Calu3 (cell line): ENCODE data around the gene SLC26A8. TPM values are rescaled to one million over a fixed set of nuclear protein-coding genes. Genes with fewer than 3 reads are reported as not detected.

ENCODE experiments used
- BruUV-seq: library from RNA; stranded (reverse); fragments of 400-500 nt; replicated peaks from 2 replicates; lab custom pipeline; 2021; lab: Mats Ljungman, UMichigan
- CTCF ChIA-PET: fragments of 300-600 bp; sonication (Branson Sonifier 250); formaldehyde crosslinking; loops from one replicate; lab custom pipeline; 2022; ENCODE audit warnings: antibody characterized with exemption; lab: Charles Lee
- DNase-seq: peaks from one replicate; pipeline ENCODE4 v3.0.0; 2022
- H3K27ac Mint-ChIP-seq: one replicate; pipeline ENCODE4 v1.8.0; 2022; ENCODE audit warnings: mixed read lengths; ENCODE audit not compliant: unreplicated experiment
- H3K27me3 Mint-ChIP-seq: one replicate; pipeline ENCODE4 v1.8.0; 2022; ENCODE audit warnings: mixed read lengths; ENCODE audit not compliant: unreplicated experiment
- H3K36me3 Mint-ChIP-seq: one replicate; pipeline ENCODE4 v1.8.0; 2022; ENCODE audit warnings: mild to moderate bottlenecking, moderate library complexity, mixed read lengths; ENCODE audit not compliant: insufficient read depth, unreplicated experiment
- H3K4me1 Mint-ChIP-seq: one replicate; pipeline ENCODE4 v1.8.0; 2022; ENCODE audit warnings: mild to moderate bottlenecking, low read depth, mixed read lengths; ENCODE audit not compliant: unreplicated experiment
- H3K4me3 Mint-ChIP-seq: one replicate; pipeline ENCODE4 v1.8.0; 2022; ENCODE audit warnings: mild to moderate bottlenecking, low read depth, moderate library complexity, mixed read lengths; ENCODE audit not compliant: unreplicated experiment
- H3K9me3 Mint-ChIP-seq: one replicate; pipeline ENCODE4 v1.8.0; 2022; ENCODE audit warnings: low read depth, mixed read lengths; ENCODE audit not compliant: unreplicated experiment
- intact Hi-C: fragments of 100-400 bp; cut with micrococcal nuclease; formaldehyde crosslinking; loops from one replicate; pipeline ENCODE4 v1.10.0; 2022; ENCODE audit not compliant: unreplicated experiment
- total RNA-seq: library from RNA; stranded (reverse); gene quantifications from 2 replicates; pipeline ENCODE4 v1.2.3, GENCODE V29; 2022
- TF ChIP-seq, protein P1 (sequence below): fragments of 200-600 bp; IDR thresholded peaks from one replicate; pipeline ENCODE4 v1.8.0; 2022; ENCODE audit warnings: antibody characterized with exemption; ENCODE audit not compliant: unreplicated experiment

The SLC26A8 gene
- total RNA-seq, 1 experiment from 2014 or later, result not detected

DNA sequence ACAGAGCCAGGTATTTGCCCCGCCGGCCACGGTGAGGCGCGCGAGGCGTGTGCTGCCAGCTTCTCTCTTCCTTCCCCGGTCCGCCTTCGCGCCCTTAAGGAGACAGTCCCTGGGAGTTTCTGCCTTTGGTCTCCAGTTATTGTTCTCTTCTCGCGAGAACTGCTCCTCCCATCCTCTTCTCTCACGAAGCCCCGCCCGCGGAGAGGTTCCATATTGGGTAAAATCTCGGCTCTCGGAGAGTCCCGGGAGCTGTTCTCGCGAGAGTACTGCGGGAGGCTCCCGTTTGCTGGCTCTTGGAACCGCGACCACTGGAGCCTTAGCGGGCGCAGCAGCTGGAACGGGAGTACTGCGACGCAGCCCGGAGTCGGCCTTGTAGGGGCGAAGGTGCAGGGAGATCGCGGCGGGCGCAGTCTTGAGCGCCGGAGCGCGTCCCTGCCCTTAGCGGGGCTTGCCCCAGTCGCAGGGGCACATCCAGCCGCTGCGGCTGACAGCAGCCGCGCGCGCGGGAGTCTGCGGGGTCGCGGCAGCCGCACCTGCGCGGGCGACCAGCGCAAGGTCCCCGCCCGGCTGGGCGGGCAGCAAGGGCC is 3.2 kb upstream of the SLC26A8 start, which contains the start of gene MAPK14:
Gene MAPK14 (plus strand): TSS at position 308 of the 587 bp plus-strand sequence. CDS start 350 bp downstream, outside the sequence.
- TF ChIP-seq, protein P1, sequence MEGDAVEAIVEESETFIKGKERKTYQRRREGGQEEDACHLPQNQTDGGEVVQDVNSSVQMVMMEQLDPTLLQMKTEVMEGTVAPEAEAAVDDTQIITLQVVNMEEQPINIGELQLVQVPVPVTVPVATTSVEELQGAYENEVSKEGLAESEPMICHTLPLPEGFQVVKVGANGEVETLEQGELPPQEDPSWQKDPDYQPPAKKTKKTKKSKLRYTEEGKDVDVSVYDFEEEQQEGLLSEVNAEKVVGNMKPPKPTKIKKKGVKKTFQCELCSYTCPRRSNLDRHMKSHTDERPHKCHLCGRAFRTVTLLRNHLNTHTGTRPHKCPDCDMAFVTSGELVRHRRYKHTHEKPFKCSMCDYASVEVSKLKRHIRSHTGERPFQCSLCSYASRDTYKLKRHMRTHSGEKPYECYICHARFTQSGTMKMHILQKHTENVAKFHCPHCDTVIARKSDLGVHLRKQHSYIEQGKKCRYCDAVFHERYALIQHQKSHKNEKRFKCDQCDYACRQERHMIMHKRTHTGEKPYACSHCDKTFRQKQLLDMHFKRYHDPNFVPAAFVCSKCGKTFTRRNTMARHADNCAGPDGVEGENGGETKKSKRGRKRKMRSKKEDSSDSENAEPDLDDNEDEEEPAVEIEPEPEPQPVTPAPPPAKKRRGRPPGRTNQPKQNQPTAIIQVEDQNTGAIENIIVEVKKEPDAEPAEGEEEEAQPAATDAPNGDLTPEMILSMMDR, result peak; percentile 84
- no TSS peak for BruUV-seq
- Mint-ChIP-seq H3K4me3 (peak within 1 kb of the TSS; percentile 83), H3K36me3 (peaks cover 34% of the 10 kb centered on the region), H3K27ac (peak within 1 kb of the TSS; percentile 86), H3K9me3 (no peaks in the 10 kb centered on the region), H3K4me1 (peaks cover 16% of the 10 kb centered on the region), H3K27me3 (no peaks in the 10 kb centered on the region)
- intact Hi-C loops, result loop anchor here (1.0 to 5.0 kb wide), 4 partner anchors 40 to 170 kb away; partner anchors contain the start of genes BRPF3 and SRPK1
- CTCF ChIA-PET, result interaction anchor here (0.6 to 5.4 kb wide), 10 partner anchors 46 to 278 kb away, joined by 3 to 33 read pairs (median 6); no protein-coding TSS in a partner anchor
- DNase-seq, result peak; percentile 99

DNA sequence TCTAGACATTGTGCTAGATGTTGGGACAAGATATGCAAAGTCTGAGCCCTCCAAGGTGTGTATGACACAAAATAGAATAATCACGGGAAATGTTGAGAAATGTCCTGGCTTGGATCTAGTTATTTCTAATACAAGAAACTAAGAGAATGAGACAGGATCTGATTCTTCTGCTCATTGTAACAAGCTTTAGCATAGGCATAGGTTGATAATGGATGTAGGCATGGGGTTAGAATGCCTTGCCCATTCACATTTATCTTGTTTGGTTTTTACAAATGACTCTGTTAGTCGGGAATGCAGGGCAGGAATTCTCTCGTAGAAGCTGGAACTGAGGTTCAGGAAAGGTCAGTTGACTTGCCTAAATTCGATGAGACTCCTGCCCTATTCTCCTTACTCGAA is 1.5 kb upstream of the SLC26A8 start:
- no peak for DNase-seq
- CTCF ChIA-PET, result interaction anchor here (5.4 kb wide), 1 partner anchor 70 kb away, joined by 33 read pairs; no protein-coding TSS in a partner anchor

DNA sequence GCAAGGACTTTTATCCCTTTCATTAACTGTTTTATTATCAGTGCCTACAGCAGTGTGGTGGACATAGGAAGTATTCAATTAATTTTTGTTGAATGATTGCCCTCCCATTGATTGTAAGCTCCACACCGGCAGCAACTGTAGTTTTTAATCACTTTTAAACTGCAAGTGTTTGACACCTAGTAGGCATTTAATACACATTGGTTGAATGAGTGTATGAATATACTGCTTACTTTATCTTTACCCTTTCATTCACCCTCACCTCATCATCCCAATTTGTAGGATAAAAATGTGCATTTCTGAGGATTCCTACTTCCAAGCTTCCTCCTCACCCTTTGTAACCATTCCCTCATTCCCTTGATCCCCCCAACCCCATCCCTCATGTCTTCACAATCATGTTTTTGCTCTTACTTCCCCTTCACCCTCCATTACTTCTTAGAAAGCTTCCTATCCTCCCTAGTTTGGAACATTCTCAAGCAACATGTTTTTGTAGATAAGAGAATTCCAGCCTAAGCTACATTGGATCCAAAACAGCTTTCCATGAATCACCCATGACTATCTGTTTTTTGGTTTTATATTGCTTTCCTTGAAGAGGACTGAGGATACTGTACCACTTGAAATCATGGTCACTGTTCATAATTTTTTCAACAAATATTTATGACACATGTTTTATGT is 955 bp upstream of the SLC26A8 start:
- no peak overlapping the region for H3K27ac Mint-ChIP-seq
- CTCF ChIA-PET, result interaction anchor here (5.4 kb wide), 1 partner anchor 70 kb away, joined by 33 read pairs; no protein-coding TSS in a partner anchor
- no peak overlapping the region for H3K4me3 Mint-ChIP-seq
- no peaks in the 10 kb centered on the region for H3K27me3 Mint-ChIP-seq
- DNase-seq, result no peak
- TF ChIP-seq, protein P1, result no peak
- intact Hi-C loops, result loop anchor here (5.0 kb wide), 3 partner anchors 42 to 172 kb away; partner anchors contain the start of genes BRPF3 and SRPK1
- H3K4me1 Mint-ChIP-seq, result peaks cover 8% of the 10 kb centered on the region
- BruUV-seq, result no TSS peak
- H3K36me3 Mint-ChIP-seq, result peaks cover 30% of the 10 kb centered on the region
- no peaks in the 10 kb centered on the region for H3K9me3 Mint-ChIP-seq

More for the DNA sequence above, 1.5 kb upstream of the SLC26A8 start:
- H3K27ac Mint-ChIP-seq, result no peak overlapping the region
- H3K4me1 Mint-ChIP-seq, result peaks cover 8% of the 10 kb centered on the region
- TF ChIP-seq, protein P1, result no peak
- BruUV-seq, result no TSS peak
- H3K9me3 Mint-ChIP-seq, result no peaks in the 10 kb centered on the region
- H3K27me3 Mint-ChIP-seq, result no peaks in the 10 kb centered on the region
- no peak overlapping the region for H3K4me3 Mint-ChIP-seq
- peaks cover 30% of the 10 kb centered on the region for H3K36me3 Mint-ChIP-seq
- intact Hi-C loops, result loop anchor here (5.0 kb wide), 3 partner anchors 41 to 171 kb away; partner anchors contain the start of genes BRPF3 and SRPK1

DNA sequence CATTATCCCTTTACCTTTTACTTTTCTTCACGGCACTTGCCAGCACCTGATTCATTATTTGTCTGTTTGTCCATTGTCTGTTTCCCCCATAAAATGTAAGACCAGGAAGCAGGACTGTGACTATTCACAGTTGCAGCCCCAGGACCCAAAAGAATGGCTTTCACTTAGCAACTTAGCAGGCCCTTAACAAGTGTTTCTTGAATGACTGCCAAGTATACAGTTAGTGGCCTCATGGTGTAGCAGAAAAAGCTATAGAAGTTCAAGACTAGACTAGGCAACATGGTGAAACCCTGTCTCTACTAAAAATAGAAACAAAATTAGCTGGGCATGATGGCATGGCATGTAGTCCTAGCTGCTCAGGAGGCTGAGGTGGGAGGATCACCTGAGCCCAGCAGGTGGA is 4.3 kb downstream of the SLC26A8 start:
- intact Hi-C loops, result no loop called here
- no peak overlapping the region for H3K27ac Mint-ChIP-seq
- H3K9me3 Mint-ChIP-seq, result no peaks in the 10 kb centered on the region
- TF ChIP-seq, protein P1, result no peak
- no peaks in the 10 kb centered on the region for H3K27me3 Mint-ChIP-seq
- BruUV-seq, result no TSS peak
- H3K4me3 Mint-ChIP-seq, result no peak overlapping the region
- H3K36me3 Mint-ChIP-seq, result no peaks in the 10 kb centered on the region
- CTCF ChIA-PET, result no interaction called here
- no peak for DNase-seq
- no peaks in the 10 kb centered on the region for H3K4me1 Mint-ChIP-seq
